ENCODE data around the gene LRRC37A2.
"Not testable (repeated sequence)": the region's sequence is repeated elsewhere in the genome, so short reads cannot be mapped to it uniquely, and the experiment has no call there.

DNA sequence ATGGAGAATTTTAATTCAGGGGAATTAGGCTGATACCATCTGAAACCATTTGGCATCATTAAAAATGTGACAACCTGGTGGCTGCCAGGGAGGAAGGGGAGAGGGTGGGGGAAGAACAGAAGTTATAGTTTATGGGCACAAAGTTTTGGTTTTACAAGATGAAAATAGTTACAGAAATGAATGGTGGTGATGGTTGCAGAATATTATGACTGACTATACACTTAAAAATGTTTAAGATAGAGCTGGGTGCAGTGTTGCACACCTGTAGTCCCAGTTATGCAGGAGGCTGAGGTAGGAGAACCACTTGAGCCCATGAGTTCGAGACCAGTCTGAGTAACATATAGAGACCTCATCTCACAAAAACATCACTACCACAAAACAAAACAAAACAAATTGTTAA lies 54.7 kb downstream of the LRRC37A2 start:
- not testable (repeated sequence) for TF ChIP-seq POLR2A (IDR thresholded peaks at IDR 0.05)
- TF ChIP-seq, protein P1, sequence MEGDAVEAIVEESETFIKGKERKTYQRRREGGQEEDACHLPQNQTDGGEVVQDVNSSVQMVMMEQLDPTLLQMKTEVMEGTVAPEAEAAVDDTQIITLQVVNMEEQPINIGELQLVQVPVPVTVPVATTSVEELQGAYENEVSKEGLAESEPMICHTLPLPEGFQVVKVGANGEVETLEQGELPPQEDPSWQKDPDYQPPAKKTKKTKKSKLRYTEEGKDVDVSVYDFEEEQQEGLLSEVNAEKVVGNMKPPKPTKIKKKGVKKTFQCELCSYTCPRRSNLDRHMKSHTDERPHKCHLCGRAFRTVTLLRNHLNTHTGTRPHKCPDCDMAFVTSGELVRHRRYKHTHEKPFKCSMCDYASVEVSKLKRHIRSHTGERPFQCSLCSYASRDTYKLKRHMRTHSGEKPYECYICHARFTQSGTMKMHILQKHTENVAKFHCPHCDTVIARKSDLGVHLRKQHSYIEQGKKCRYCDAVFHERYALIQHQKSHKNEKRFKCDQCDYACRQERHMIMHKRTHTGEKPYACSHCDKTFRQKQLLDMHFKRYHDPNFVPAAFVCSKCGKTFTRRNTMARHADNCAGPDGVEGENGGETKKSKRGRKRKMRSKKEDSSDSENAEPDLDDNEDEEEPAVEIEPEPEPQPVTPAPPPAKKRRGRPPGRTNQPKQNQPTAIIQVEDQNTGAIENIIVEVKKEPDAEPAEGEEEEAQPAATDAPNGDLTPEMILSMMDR (IDR thresholded peaks at IDR 0.05): not testable (repeated sequence)
